Endothelial cell of umbilical vein (primary cell): ENCODE measurements around the gene SULT1C3. TPM values are rescaled to one million over a fixed set of nuclear protein-coding genes. Genes with fewer than 3 reads are reported as not detected.
"Not testable (repeated sequence)": the region's sequence is repeated elsewhere in the genome, so short reads cannot be mapped to it uniquely, and the experiment has no call there.

Experiments used
- BruUV-seq: library from RNA; stranded (reverse); fragments of 400-500 nt; replicated peaks from 2 replicates; lab custom pipeline; 2021; lab: Mats Ljungman, UMichigan
- CTCF ChIA-PET: fragments of 300-600, 350-600 bp; sonication (Branson Sonifier 250); formaldehyde crosslinking; loops from one replicate; lab custom pipeline; 2021; ENCODE audit warnings: antibody characterized with exemption, inconsistent platforms; lab: Charles Lee
- POLR2A ChIA-PET: fragments of 300-600, 350-600 bp; sonication (Branson Sonifier 250); formaldehyde crosslinking; loops from one replicate; lab custom pipeline; 2021; ENCODE audit warnings: antibody characterized with exemption, inconsistent platforms; lab: Charles Lee
- DNase-seq: peaks from one replicate; pipeline ENCODE4 v3.0.0-alpha.2; 2011; ENCODE audit warnings: low read depth, low spot score
- FAIRE-seq: peaks from 2 replicates; lab custom pipeline; 2011; peaks lifted over from hg19 to GRCh38; lab: Jason Lieb, UNC
- H2AFZ ChIP-seq: 2 replicates; pipeline ENCODE4 v1.6.0; 2012; ENCODE audit warnings: low read depth, low read length, control low read depth, inconsistent platforms
- H3K27ac ChIP-seq: 2 replicates; pipeline ENCODE4 v1.5.1; 2011; ENCODE audit warnings: low read depth, mild to moderate bottlenecking, control low read depth, low read length, moderate library complexity; ENCODE audit not compliant: insufficient read depth
- H3K27me3 ChIP-seq, 2 experiments: 2 replicates each; pipeline versions ENCODE4 v1.6.0 to v1.6.1; 2011; ENCODE audit warnings: low read length in 2 of 2, mixed read lengths in 1 of 2; ENCODE audit not compliant: control insufficient read depth in 2 of 2, insufficient read depth in 2 of 2
- H3K36me3 ChIP-seq, 2 experiments: 2 replicates in 1 of 2; 3 replicates in 1 of 2; pipeline ENCODE4 v1.5.1; 2011; ENCODE audit warnings: low read length in 2 of 2, mild to moderate bottlenecking in 1 of 2, moderate library complexity in 1 of 2; ENCODE audit not compliant: control insufficient read depth in 2 of 2, insufficient read depth in 2 of 2; ENCODE audit errors: extremely low read depth in 1 of 2
- H3K4me1 ChIP-seq: 3 replicates; pipeline ENCODE4 v1.5.1; 2011; ENCODE audit warnings: mild to moderate bottlenecking, low read length; ENCODE audit not compliant: control insufficient read depth, insufficient read depth; ENCODE audit errors: extremely low read depth
- H3K4me2 ChIP-seq: 2 replicates; pipeline ENCODE4 v1.6.1; 2011; ENCODE audit warnings: low read length, control low read depth, mixed read lengths; ENCODE audit not compliant: insufficient read depth
- H3K4me3 ChIP-seq, 3 experiments: fragments of 200-600 bp in 1 of 3; sonication (generic), shearing (Covaris generic) in 1 of 3; replicated peaks in 1 of 3; 2 replicates each; pipeline ENCODE4 v1.5.1; 2011 to 2016; ENCODE audit warnings: control low read depth in 3 of 3, low read length in 3 of 3, mild to moderate bottlenecking in 2 of 3, inconsistent platforms in 1 of 3, low read depth in 1 of 3, moderate library complexity in 1 of 3; ENCODE audit not compliant: insufficient read depth in 1 of 3
- H3K79me2 ChIP-seq: 2 replicates; pipeline ENCODE4 v1.6.0; 2012; ENCODE audit warnings: low read length, inconsistent platforms; ENCODE audit not compliant: control insufficient read depth, insufficient read depth
- H3K9ac ChIP-seq: replicated peaks from 2 replicates; pipeline ENCODE3; 2011; ENCODE audit warnings: low read length, control low read depth; ENCODE audit not compliant: insufficient read depth; ENCODE audit errors: extremely low read depth
- H3K9me1 ChIP-seq: replicated peaks from 3 replicates; pipeline ENCODE4 v1.6.0; 2011; ENCODE audit warnings: mild to moderate bottlenecking, low read length; ENCODE audit not compliant: control insufficient read depth, insufficient read depth; ENCODE audit errors: extremely low read depth
- H3K9me3 ChIP-seq: replicated peaks from 2 replicates; pipeline ENCODE4 v1.5.1; 2012; ENCODE audit warnings: low read length, inconsistent platforms; ENCODE audit not compliant: control insufficient read depth, insufficient read depth
- H4K20me1 ChIP-seq: replicated peaks from 2 replicates; pipeline ENCODE3; 2011; ENCODE audit warnings: mild to moderate bottlenecking, low read length; ENCODE audit not compliant: control insufficient read depth, insufficient read depth; ENCODE audit errors: extremely low read depth
- EZH2 ChIP-seq: IDR thresholded peaks from 2 replicates; pipeline ENCODE4 v1.6.1; 2012; ENCODE audit warnings: borderline replicate concordance, low read depth, mild to moderate bottlenecking, moderate library complexity, low read length, inconsistent platforms; ENCODE audit not compliant: severe bottlenecking
- FOS ChIP-seq: IDR thresholded peaks from 2 replicates; pipeline ENCODE4 v1.6.1; 2011; ENCODE audit warnings: mild to moderate bottlenecking, low read length, moderate library complexity, borderline replicate concordance; ENCODE audit not compliant: insufficient read depth
- GATA2 ChIP-seq: IDR thresholded peaks from 2 replicates; pipeline ENCODE4 v1.7.0; 2011; ENCODE audit warnings: low read depth, mild to moderate bottlenecking, moderate library complexity, mixed read lengths, low read length; ENCODE audit not compliant: insufficient read length, insufficient read depth
- JUN ChIP-seq: IDR thresholded peaks from 2 replicates; pipeline ENCODE4 v1.6.1; 2011; ENCODE audit warnings: borderline replicate concordance, low read depth; ENCODE audit not compliant: insufficient read length, insufficient read depth
- MYC ChIP-seq: IDR thresholded peaks from one replicate; pipeline ENCODE4 v1.6.1; 2011; ENCODE audit warnings: mild to moderate bottlenecking, low read depth, low read length
- POLR2A ChIP-seq: IDR thresholded peaks from 2 replicates; pipeline ENCODE4 v1.6.1; 2012; ENCODE audit warnings: low read depth, mild to moderate bottlenecking, control low read depth, low read length
- POLR2AphosphoS5 ChIP-seq: IDR thresholded peaks from 2 replicates; pipeline ENCODE4 v1.6.1; 2012; ENCODE audit warnings: low read depth, mild to moderate bottlenecking, control low read depth, low read length, moderate library complexity; ENCODE audit not compliant: insufficient read depth
- dilution Hi-C: fragments of 300-500 bp; cut with MboI; formaldehyde crosslinking; loops from one replicate; pipeline ENCODE4 v1.15.0; 2019; ENCODE audit warnings: low sequenced_read_pairs; ENCODE audit not compliant: extremely low pct_ligation_motif_present
- intact Hi-C: fragments of 100-400 bp; cut with micrococcal nuclease; formaldehyde crosslinking; loops from one replicate; pipeline ENCODE4 v1.10.0; 2022
- polyA plus RNA-seq, 4 experiments: library from polyadenylated mRNA; depleted of rRNA in 3 of 4; stranded (reverse) in 3 of 4; unstranded in 1 of 4; fragments of >200 nt; gene quantifications; 2 replicates each; pipeline versions ENCODE4 v1.2.1 to v1.2.3, GENCODE V29; 2011 to 2012; ENCODE audit warnings: missing spikeins in 1 of 4
- total RNA-seq: library from RNA; stranded (reverse); gene quantifications from 2 replicates; pipeline ENCODE4 v1.2.3, GENCODE V29; 2021
- TF ChIP-seq, protein P1 (sequence below), 2 donors: IDR thresholded peaks; 1 replicate in 1 of 2; 2 replicates in 1 of 2; pipeline ENCODE4 v1.5.1; 2011; ENCODE audit warnings: low read length in 2 of 2, mild to moderate bottlenecking in 2 of 2, moderate library complexity in 2 of 2, control low read depth in 1 of 2, inconsistent platforms in 1 of 2, low read depth in 1 of 2; ENCODE audit not compliant: insufficient read depth in 1 of 2; ENCODE audit errors: extremely low read depth in 1 of 2
- TF ChIP-seq, protein P2 (sequence below): IDR thresholded peaks from 2 replicates; pipeline ENCODE4 v1.6.1; 2011; ENCODE audit not compliant: insufficient read depth, insufficient read length

SULT1C3 gene
- total and polyA plus RNA-seq, 2 donors (not counting 3 experiments of a cell fraction or from before 2014, with no cell fraction given): not detected

- ChIA-PET CTCF (no interaction called here), POLR2A (no interaction called here)
- Histone ChIP-seq H3K27ac (no peak overlapping the region), H3K27me3 (no peaks in the 10 kb centered on the region), H3K9me1 (no peaks in the 10 kb centered on the region), H3K36me3 (no peaks in the 10 kb centered on the region), H3K79me2 (no peaks in the 10 kb centered on the region), H4K20me1 (no peaks in the 10 kb centered on the region), H3K9ac (no peak overlapping the region), H3K4me2 (no peak overlapping the region), H3K9me3 (no peaks in the 10 kb centered on the region), H2AFZ (no peak overlapping the region), H3K4me1 (no peaks in the 10 kb centered on the region), H3K4me3 (no peak overlapping the region)
- intact Hi-C loops (no loop called here), dilution Hi-C loops (no loop called here)
- BruUV-seq: no TSS peak
- no peak for TF ChIP-seq JUN
- no peak for TF ChIP-seq FOS
- no peak for TF ChIP-seq EZH2
- TF ChIP-seq, protein P1, sequence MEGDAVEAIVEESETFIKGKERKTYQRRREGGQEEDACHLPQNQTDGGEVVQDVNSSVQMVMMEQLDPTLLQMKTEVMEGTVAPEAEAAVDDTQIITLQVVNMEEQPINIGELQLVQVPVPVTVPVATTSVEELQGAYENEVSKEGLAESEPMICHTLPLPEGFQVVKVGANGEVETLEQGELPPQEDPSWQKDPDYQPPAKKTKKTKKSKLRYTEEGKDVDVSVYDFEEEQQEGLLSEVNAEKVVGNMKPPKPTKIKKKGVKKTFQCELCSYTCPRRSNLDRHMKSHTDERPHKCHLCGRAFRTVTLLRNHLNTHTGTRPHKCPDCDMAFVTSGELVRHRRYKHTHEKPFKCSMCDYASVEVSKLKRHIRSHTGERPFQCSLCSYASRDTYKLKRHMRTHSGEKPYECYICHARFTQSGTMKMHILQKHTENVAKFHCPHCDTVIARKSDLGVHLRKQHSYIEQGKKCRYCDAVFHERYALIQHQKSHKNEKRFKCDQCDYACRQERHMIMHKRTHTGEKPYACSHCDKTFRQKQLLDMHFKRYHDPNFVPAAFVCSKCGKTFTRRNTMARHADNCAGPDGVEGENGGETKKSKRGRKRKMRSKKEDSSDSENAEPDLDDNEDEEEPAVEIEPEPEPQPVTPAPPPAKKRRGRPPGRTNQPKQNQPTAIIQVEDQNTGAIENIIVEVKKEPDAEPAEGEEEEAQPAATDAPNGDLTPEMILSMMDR (IDR thresholded peaks at IDR 0.05; ENCODE audit: extremely low read depth in 1 of 2, insufficient read depth in 1 of 2, low read depth in 1 of 2, low read length in 2 of 2): no peak
- TF ChIP-seq POLR2AphosphoS5: no peak
- no peak for TF ChIP-seq MYC
- no peak for TF ChIP-seq GATA2
- TF ChIP-seq POLR2A: no peak
- TF ChIP-seq, protein P2, sequence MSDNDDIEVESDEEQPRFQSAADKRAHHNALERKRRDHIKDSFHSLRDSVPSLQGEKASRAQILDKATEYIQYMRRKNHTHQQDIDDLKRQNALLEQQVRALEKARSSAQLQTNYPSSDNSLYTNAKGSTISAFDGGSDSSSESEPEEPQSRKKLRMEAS: no peak
- no peak for DNase-seq
- FAIRE-seq: no peak
Measured at GRCh38 chr2:108280466-108280865, 40.7 kb downstream of the SULT1C3 start.

DNA sequence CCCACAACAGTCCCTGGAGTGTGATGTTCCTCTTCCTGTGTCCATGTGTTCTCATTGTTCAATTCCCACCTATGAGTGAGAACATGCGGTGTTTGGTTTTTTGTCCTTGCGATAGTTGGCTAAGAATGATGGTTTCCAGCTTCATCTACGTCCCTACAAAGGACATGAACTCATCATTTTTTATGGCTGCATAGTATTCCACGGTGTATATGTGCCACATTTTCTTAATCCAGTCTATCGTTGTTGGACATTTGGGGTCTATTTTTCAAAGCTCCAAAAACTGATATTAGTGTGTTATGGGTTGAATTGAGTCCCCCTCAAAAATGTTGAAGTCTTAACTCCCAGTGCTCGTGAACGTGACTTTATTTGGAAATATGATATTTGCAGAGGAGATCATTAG, 44.8 kb downstream of the SULT1C3 start:
- H3K4me3 ChIP-seq, H3K79me2 ChIP-seq, CTCF ChIA-PET, H3K9ac ChIP-seq, H3K27me3 ChIP-seq, POLR2A ChIA-PET, BruUV-seq, FAIRE-seq, H4K20me1 ChIP-seq, H3K27ac ChIP-seq, H3K36me3 ChIP-seq, H3K4me2 ChIP-seq, dilution Hi-C loops, H3K4me1 ChIP-seq, H3K9me3 ChIP-seq, H2AFZ ChIP-seq, DNase-seq, intact Hi-C loops, H3K9me1 ChIP-seq: not testable (repeated sequence)
